Ascending aorta (tissue), 2 donors: Measurements from ENCODE around the gene KLK6. TPM values are rescaled to one million over a fixed set of nuclear protein-coding genes. Genes with fewer than 3 reads are reported as not detected.

Source experiments
- DNase-seq, 2 donors: peaks; one replicate each; pipeline ENCODE4 v3.0.0-alpha.2; 2019; ENCODE audit warnings: low spot score in 2 of 2
- H3K27ac ChIP-seq, 2 donors: fragments of 200-600 bp; sonication (generic); one replicate each; pipeline ENCODE4 v1.5.1; 2016 to 2017; ENCODE audit warnings: mild to moderate bottlenecking in 1 of 2
- H3K27me3 ChIP-seq: fragments of 200-600 bp; sonication (generic); one replicate; pipeline ENCODE4 v1.5.1; 2017
- H3K36me3 ChIP-seq, 2 donors: fragments of 200-600 bp; sonication (generic); one replicate each; pipeline ENCODE4 v1.5.1; 2016
- H3K4me1 ChIP-seq, 2 donors: fragments of 200-600 bp; sonication (generic); one replicate each; pipeline ENCODE4 v1.5.1; 2016 to 2017; ENCODE audit warnings: mild to moderate bottlenecking in 1 of 2
- H3K4me3 ChIP-seq, 2 donors: fragments of 200-600 bp; sonication (generic); one replicate each; pipeline ENCODE4 v1.5.1; 2016 to 2017; ENCODE audit warnings: mild to moderate bottlenecking in 1 of 2
- H3K9me3 ChIP-seq, 2 donors: fragments of 200-600 bp; sonication (generic); one replicate each; pipeline ENCODE4 v1.5.1; 2016
- intact Hi-C: fragments of 100-400 bp; cut with DNase I; formaldehyde crosslinking; loops from one replicate; pipeline ENCODE4 v1.15.1; 2023
- total RNA-seq: library from RNA; depleted of rRNA; stranded (reverse); fragments of >200 nt; gene quantifications from one replicate; pipeline ENCODE4 v1.1.0, GENCODE V29; 2016
- TF ChIP-seq, protein P1 (sequence below), 3 experiments: fragments of 200-600 bp in 2 of 3; fragments of 450-650 bp in 1 of 3; sonication (generic) in 2 of 3; IDR thresholded peaks; one replicate each; pipeline ENCODE4 v1.5.1; 2016 to 2019; ENCODE audit warnings: antibody characterized with exemption in 3 of 3, mild to moderate bottlenecking in 1 of 3, moderate library complexity in 1 of 3

The KLK6 gene
- total RNA-seq, 1 donor from 2014 or later = not detected

DNA sequence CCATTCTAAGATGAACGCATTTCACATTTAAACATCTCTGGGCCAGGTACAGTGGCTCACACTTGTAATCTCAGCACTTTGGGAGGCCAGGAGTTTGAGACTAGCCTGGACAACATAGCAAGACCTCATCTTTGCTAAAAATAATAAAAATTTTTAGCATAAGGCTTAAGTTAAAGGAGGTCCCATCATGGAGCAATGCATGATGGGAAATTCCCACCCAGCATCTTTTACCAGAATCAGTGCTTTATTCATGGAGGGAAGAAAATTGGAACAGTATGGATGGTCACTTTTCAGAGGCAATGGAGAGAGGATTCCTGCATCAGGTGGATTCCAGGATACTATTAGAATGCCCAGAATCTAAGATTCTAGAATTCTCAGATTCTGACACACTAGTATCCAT, 35.9 kb upstream of the KLK6 start:
- intact Hi-C loops = no loop called here
- Histone ChIP-seq H3K4me3 (no peak overlapping the region), H3K27ac (no peak overlapping the region), H3K9me3 (no peaks in the 10 kb centered on the region), H3K27me3 (no peaks in the 10 kb centered on the region), H3K36me3 (no peaks in the 10 kb centered on the region), H3K4me1 (no peaks in the 10 kb centered on the region)
- no peak for DNase-seq
- TF ChIP-seq, protein P1, sequence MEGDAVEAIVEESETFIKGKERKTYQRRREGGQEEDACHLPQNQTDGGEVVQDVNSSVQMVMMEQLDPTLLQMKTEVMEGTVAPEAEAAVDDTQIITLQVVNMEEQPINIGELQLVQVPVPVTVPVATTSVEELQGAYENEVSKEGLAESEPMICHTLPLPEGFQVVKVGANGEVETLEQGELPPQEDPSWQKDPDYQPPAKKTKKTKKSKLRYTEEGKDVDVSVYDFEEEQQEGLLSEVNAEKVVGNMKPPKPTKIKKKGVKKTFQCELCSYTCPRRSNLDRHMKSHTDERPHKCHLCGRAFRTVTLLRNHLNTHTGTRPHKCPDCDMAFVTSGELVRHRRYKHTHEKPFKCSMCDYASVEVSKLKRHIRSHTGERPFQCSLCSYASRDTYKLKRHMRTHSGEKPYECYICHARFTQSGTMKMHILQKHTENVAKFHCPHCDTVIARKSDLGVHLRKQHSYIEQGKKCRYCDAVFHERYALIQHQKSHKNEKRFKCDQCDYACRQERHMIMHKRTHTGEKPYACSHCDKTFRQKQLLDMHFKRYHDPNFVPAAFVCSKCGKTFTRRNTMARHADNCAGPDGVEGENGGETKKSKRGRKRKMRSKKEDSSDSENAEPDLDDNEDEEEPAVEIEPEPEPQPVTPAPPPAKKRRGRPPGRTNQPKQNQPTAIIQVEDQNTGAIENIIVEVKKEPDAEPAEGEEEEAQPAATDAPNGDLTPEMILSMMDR (IDR thresholded peaks at IDR 0.05) = no peak

DNA sequence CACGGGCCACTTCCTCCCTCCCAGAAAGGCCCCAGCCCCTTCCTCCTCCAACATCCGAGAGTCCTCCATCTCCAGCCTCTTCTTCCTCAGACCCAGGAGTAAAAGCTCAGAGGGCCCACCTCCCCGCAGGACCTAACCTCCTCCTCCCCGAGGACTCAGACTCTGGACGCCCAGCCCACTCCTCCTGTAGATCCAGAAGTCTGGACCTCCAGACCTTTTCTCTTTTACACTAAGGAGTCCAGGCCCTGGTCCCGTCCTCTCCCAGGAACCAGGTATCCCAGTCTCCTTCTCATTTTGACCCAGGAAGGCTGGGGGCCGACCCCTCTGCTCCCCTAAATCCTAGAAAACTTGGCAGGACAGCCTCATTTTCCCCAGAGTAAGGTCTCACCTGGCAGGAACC, 33.9 kb upstream of the KLK6 start:
- Histone ChIP-seq H3K27me3 (no peaks in the 10 kb centered on the region), H3K27ac (no peak overlapping the region), H3K9me3 (no peaks in the 10 kb centered on the region), H3K36me3 (no peaks in the 10 kb centered on the region), H3K4me3 (no peak overlapping the region), H3K4me1 (no peaks in the 10 kb centered on the region)
- intact Hi-C loops = no loop called here
- TF ChIP-seq, protein P1 (IDR thresholded peaks at IDR 0.05) = no peak
- no peak for DNase-seq

DNA sequence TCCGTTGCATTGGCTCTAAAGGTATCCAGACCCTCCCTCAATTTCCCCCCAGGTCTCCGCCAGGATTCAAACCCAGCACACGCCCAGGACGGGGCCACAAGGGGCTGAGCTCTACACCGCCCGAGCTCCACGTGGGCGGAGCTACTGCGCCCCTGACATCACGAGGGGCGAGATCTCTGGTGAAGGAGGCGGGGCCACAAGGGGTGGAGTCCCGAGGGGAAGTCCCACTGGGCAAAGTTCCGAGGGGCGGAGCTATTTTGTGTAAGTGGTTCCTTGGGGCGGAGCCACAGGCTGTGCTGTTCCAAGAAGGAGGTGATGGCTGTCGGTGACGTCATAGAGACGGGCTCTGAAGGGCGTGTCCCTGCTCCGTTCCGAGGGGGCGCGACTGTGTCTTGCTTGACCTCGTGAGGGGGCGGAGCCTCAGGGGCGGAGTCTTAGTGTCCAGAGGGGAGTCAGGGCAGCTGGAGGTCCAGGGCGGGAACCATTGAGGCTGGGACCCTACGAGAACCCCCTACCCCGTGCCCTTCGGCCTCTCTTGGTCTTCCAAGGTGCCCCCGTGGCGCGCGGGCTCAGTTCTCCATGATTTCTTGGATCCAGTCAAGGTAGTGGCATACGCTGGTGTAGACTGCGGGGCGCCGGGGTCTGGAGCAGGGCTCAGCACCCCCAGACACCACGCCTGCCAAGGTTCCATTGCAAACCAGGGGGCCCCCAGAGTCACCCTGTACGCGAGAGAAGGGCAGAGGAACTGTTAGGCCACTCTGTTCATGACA, 33.3 kb upstream of the KLK6 start:
- no peaks in the 10 kb centered on the region for H3K36me3 ChIP-seq
- H3K9me3 ChIP-seq = no peaks in the 10 kb centered on the region
- TF ChIP-seq, protein P1 (IDR thresholded peaks at IDR 0.05) = no peak
- no peaks in the 10 kb centered on the region for H3K27me3 ChIP-seq
- no peaks in the 10 kb centered on the region for H3K4me1 ChIP-seq
- H3K4me3 ChIP-seq = no peak overlapping the region
- H3K27ac ChIP-seq = no peak overlapping the region
- intact Hi-C loops = no loop called here
- DNase-seq = no peak

DNA sequence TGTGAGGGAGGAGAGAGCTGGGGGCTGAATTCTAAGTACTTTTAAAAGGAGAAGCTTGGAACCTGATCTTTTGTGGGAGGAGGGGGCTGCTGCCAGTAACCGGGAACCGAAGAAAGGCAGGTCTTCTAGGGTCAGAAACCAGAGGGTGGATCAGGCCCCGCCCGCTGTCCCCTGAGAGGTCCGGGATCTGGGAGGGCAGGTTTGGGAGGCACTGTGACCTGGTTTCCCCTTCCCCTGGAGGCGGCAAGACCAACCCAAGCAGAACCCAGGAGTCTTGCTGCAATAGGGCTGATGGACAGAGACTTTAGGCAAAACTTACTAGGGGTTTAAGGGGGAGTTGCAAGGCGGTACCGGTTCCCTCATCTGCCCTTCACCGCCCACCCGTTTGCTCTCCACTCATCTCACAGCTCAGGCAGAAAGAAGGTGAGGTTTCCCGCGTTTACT, 32.7 kb upstream of the KLK6 start:
- no peaks in the 10 kb centered on the region for H3K4me1 ChIP-seq
- H3K36me3 ChIP-seq = no peaks in the 10 kb centered on the region
- TF ChIP-seq, protein P1 (IDR thresholded peaks at IDR 0.05) = no peak
- no peaks in the 10 kb centered on the region for H3K27me3 ChIP-seq
- H3K9me3 ChIP-seq = no peaks in the 10 kb centered on the region
- no peak overlapping the region for H3K4me3 ChIP-seq
- no peak overlapping the region for H3K27ac ChIP-seq
- DNase-seq = no peak
- intact Hi-C loops = no loop called here

DNA sequence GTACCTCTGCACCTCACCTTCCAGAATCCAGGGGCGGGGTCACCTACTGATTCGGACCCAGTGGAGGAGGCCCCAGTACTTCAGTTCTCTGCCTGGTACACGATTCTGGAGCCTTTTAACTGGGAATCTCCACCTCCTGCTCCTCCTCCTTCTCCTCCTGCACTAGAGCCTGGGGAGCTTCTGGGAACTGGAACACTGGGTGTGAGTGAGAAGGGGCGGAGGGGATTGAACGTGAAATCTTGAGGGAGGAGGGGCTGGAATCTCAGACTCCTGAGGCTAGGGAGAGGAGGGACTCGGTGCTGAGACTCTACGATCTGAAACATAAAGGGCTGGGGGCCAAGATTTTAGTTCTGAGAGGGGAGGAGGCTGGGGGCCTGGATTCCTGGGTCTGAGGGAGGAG, 32.1 kb upstream of the KLK6 start, which contains the start of gene KLK8:
Gene KLK8 (minus strand): TSS at position 90 of the 400 bp plus-strand sequence. CDS start 437 bp downstream, outside the sequence.
- intact Hi-C loops = no loop called here
- Histone ChIP-seq H3K27ac (no peak within 1 kb of the TSS), H3K27me3 (no peaks in the 10 kb centered on the region), H3K9me3 (no peaks in the 10 kb centered on the region), H3K36me3 (no peaks in the 10 kb centered on the region), H3K4me3 (no peak within 1 kb of the TSS), H3K4me1 (no peaks in the 10 kb centered on the region)
- no peak for DNase-seq
- TF ChIP-seq, protein P1 (IDR thresholded peaks at IDR 0.05) = no peak
